Left renal cortex interstitium (tissue), 4 donors: Measurements from ENCODE around the gene MTCH1. TPM values are rescaled to one million over a fixed set of nuclear protein-coding genes. Genes with fewer than 3 reads are reported as not detected.

Experiments
- DNase-seq, 4 donors: peaks; one replicate each; pipeline ENCODE4 v3.0.0-alpha.2; 2013; ENCODE audit warnings: low read depth in 4 of 4, low spot score in 2 of 4, missing footprints in 1 of 4
- polyA plus RNA-seq, 4 donors: library from polyadenylated mRNA; unstranded; fragments of 120-200 nt; gene quantifications; one replicate each; pipeline ENCODE4 v1.2.1, GENCODE V29; 2013; ENCODE audit not compliant: insufficient read length in 4 of 4

MTCH1 gene
- polyA plus RNA-seq, 4 donors, result 162 to 189 (median 174) TPM

DNA sequence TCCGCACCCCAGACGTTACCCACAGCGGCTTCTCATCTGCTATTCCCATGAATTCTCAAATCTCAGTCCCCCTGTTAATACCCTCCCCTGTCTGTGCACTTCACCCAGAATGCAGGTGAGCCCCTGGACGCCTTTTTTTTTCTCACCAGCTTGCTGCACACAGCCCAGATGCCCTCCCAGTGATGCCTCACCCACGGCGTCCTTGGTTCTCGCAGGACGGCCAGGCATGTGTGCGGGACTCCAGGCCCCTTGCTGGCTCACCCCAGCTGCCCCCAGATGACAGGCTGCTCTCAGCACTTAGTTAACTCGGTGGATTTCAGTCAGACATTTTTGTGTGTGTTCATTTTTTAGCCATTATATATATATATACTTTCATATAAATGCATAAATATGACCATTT lies 56.8 kb downstream of the MTCH1 start:
- no peak for DNase-seq

DNA sequence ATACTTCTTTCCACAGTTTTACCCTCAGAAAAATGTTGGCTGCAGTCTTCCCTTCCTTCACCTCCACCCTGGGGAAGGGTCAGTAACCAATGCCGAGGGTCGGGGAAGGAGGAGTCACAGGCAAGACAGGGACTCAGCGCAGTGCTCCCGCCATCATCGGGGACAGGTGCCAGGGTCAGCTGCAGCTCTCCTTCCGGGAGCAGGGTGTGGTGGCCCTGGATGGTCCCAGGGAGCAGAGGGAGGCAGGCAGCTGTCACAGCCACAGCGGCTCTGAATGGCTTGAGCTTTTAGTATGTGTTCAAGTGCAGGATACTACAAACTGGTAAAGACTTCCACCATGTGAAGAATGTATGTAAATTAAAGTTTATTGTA lies 57.5 kb downstream of the MTCH1 start:
- no peak for DNase-seq

DNA sequence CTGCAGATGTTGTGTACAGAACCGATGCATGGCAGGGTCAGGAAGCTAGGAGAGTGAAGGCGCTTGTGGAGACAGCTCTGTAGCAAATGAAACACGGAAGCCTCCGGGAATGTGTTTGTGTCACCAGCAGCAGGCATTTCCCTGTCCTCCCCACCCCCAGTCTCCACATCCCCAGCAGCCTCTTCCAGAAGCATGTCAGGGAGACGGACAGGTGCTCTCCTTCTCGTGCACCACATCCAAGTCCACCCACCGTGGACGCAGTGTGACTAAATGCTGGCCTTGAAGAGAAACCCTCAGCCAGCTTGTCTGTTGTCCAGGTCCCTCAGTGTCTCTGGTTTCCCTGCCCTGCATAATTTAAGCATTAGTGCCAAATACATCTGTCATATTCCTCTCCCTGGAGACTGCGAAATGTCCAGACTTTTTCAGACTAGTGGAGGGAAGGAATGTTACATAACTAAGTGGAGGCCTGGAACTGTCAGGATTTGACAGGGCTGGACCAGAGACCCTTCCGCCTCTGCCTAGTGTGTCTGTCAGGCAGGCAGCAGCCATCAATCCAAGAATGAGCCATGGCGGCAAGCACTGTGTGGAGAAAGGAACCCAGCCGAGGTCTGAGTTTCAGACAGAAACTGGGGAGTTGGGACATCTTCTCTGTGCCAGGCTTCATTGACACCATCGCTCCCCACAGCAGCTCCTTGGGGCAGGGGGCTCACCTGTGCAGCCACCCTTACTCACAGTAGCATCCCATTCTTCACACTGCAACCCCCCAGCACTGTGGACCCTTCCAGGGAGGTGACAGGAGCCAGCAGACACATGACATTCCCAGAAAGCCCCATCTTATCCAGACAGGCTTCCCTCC lies 58.1 kb downstream of the MTCH1 start:
- no peak for DNase-seq

DNA sequence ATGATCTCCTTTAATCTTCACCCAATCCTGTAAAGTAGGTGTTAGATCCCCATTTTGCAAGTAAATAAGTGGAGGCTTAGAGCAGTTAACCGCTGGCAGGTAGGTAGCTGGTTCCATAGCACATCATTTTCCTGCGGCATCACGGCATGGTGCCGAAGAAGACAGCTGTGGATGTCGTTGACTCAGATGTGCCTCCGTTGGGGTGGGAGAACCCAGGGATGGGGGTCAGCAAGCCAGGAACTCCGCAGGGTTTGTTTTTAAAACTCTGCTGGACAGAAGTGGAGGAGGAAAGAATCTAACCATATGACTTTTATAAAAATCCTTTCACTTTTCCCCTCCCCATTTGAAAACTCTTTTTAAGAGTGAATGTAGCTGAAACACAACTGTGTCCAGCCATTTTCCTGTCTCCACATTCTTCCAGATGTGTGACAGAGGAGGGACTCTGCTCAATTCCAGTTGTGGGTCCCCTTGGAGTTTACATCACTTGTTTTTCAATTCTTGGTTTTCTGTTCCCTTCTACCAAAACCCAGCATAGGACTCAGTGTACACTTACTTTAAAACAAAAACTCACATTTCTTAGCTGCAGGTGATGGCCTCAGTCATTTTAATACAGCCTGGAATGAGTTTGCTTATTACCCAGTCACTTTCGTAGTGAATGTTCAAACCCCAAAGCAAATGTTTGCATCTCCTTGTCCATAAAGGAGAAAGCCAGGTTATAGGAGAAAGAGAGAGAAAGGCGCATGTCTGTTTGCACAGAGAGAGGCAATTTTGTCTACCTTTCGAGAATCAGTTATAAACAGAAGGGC lies 59.1 kb downstream of the MTCH1 start:
- no peak for DNase-seq

DNA sequence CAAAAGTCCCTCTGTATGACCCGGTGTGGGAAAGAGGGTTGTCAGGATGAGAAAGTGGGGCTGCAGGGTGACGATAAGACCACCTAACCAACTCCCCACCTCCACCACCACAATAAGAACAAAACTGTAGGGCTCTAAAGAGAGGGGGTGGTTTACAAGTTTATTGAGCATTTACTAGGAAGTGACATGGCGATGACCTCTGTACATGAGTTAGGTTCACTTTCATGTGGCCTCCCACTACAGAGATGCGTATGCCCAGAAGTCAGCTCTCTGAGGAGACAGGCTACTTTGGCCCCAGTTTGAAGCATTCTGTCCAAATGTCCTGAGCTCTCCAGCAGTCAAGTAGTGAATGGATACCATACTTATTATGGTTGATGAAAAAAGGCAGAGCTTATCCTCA lies 60.2 kb downstream of the MTCH1 start:
- no peak for DNase-seq

DNA sequence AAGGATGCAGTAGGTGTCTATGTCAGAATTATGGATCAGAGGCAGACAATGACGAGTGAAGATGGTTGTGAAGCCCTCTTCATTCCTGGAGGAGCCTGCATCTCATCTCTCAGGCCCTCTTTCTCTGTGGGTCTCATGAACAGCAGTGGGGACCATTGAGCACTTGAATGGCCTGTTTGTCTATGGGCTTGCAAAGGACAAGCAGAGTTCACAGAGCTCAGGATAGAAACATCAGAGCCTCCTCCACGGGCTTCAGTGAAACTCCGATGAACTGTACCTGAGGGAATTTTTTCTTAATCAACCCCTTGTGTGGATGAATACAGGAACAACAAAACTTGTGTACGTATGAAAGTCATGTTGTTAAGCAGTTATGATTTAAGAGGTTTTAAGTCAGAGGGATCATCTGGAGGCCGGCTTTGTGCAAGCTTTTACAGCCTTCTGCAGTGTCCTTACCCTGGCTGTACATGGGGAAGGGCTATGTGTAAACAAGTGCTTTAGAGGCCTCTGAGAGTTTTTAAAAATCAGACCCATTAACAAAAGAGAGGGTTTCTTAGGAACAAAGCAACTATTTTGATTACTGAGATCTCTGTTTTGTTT lies 61.1 kb downstream of the MTCH1 start:
- DNase-seq, result no peak

DNA sequence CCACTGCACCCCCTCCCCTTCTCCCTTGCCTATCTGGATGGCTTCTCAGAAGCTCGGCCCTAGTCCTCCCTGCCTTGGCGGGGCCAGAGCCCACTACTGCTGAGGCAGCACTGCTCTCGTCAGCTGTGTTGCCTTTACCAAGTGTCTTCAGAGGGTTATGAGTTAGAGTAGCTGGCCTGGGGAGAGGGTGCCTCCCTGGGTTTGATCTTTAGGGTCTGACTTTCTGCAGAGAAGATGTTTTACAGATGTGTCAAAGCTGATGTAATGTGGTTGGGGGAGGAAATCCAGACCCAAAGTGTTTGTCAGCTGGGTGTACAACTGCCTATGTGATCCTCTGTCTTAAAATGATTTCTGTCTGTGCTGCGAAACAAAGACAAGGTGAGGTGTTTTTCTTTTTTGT lies 61.9 kb downstream of the MTCH1 start:
- DNase-seq, result no peak

DNA sequence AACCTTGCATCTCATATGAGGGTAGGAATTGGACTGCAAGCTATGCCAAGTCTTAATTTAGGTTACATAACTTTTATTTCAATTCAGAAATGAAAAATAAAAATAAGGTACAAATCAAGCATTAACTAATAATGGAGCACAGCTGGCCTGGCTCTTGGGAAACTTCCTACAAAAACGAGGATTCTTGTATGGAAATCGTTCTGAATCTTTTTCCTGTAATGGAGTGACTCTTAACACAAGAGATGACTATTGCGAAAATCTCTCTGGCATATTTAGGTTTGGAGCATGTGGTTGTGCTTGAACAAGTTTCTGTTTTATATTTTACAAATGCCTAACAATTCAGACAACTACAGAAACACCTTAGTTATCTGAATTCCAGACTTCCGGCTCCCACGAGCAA lies 65.5 kb downstream of the MTCH1 start:
- DNase-seq, result no peak

DNA sequence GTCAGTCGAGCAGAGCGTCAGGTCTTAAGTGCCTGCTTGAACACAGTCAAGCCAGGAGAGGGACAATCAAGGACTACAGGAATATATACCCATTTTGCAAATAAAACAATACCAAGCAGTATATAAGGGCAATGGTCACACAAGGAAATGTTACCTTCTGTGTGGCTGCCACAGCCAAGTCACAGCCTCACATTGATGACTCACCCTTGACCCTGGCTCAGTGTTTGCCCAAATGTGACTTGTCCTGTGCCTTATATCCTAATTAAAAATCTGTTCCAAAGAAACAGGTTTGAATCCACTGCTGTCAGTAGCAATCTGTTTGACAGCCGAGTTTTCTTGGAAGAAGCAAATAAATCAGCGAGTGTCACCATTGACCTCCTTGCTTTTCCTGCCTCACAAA lies 65.9 kb downstream of the MTCH1 start:
- DNase-seq, result no peak

Other genes starting within 250 kb of the MTCH1 start
- gene CPNE5, start 146.8 kb downstream of the MTCH1 start, polyA plus RNA-seq, result 10 to 100 TPM; 12.2 to 16.6 (median 13.8) TPM
- 10 to 100 TPM; 48.1 to 54.4 (median 51.1) TPM for gene PPIL1, start 111.4 kb downstream of the MTCH1 start, polyA plus RNA-seq
- 10 to 100 TPM; 43.0 to 50.6 (median 47.9) TPM for gene C6orf89, start 100.2 kb downstream of the MTCH1 start, polyA plus RNA-seq
- 1 to 10 TPM in 3 of 4 donors, under 1 TPM in 1; 0.64 to 4.2 (median 1.6) TPM for gene PI16, start 31.5 kb downstream of the MTCH1 start, polyA plus RNA-seq
- gene FGD2, start 19.5 kb upstream of the MTCH1 start, polyA plus RNA-seq, result 1 to 10 TPM; 1.7 to 4.4 (median 2.0) TPM
- 10 to 100 TPM; 22.1 to 26.6 (median 24.7) TPM for gene PIM1, start 184.0 kb upstream of the MTCH1 start, polyA plus RNA-seq